ENCODE data around the gene TGM2.

The TGM2 gene

DNA sequence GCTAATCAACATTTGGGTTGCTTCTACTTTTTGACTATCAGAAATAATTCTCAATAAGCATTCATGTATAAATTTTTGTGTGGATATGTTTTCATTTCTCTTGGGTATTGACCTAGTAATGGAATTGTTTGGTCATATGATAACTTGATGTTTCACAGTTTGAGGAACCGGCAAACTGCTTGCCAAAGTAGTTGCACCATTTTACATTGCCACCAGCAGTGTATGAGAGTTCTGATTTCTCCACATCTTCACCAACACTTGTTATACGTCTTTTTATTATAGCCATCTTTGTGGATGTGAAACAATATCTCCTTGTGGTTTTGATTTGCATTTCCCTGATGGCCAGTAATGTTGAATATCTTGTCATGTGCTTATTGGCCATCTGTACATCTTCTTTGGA is 42.6 kb upstream of the TGM2 start:
- POLR2A ChIA-PET, result no interaction called here
- no peak overlapping the region for H3K27ac ChIP-seq (ENCODE audit: extremely low read depth, low read depth, low read length)
- CTCF ChIA-PET, result interaction anchor here (0.8 to 4.3 kb wide), 2 partner anchors 14 to 134 kb away, joined by 4 to 32 read pairs; no protein-coding TSS in a partner anchor
- no peak overlapping the region for H3K4me3 ChIP-seq (ENCODE audit: low read depth, low read length)
- no peaks in the 10 kb centered on the region for H3K36me3 ChIP-seq (ENCODE audit: control insufficient read depth in 2 of 2, insufficient read depth in 1 of 2, low read length in 2 of 2)
- TF ChIP-seq KLF16 (tag by site-specific recombination; IDR thresholded peaks at IDR 0.05), result no peak
- no peak for TF ChIP-seq ZNF426 (tag by site-specific recombination; IDR thresholded peaks at IDR 0.05)
- no peak for TF ChIP-seq ZNF501 (tag by site-specific recombination; IDR thresholded peaks at IDR 0.05)
- TF ChIP-seq BCL11B (tag by site-specific recombination; IDR thresholded peaks at IDR 0.05; ENCODE audit: low read depth), result no peak
- no peak for TF ChIP-seq ZNF561 (tag by site-specific recombination; IDR thresholded peaks at IDR 0.05; ENCODE audit: borderline replicate concordance)
- TF ChIP-seq, protein P1, sequence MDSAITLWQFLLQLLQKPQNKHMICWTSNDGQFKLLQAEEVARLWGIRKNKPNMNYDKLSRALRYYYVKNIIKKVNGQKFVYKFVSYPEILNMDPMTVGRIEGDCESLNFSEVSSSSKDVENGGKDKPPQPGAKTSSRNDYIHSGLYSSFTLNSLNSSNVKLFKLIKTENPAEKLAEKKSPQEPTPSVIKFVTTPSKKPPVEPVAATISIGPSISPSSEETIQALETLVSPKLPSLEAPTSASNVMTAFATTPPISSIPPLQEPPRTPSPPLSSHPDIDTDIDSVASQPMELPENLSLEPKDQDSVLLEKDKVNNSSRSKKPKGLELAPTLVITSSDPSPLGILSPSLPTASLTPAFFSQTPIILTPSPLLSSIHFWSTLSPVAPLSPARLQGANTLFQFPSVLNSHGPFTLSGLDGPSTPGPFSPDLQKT (IDR thresholded peaks at IDR 0.05; ENCODE audit: borderline replicate concordance, low read depth, low read length), result no peak
- TF ChIP-seq ZFP69B (tag by site-specific recombination; IDR thresholded peaks at IDR 0.05), result no peak
- TF ChIP-seq ZIC2 (tag by site-specific recombination; IDR thresholded peaks at IDR 0.05), result no peak
- TF ChIP-seq ZNF121 (tag by site-specific recombination; IDR thresholded peaks at IDR 0.05), result no peak
- TF ChIP-seq, protein P2, sequence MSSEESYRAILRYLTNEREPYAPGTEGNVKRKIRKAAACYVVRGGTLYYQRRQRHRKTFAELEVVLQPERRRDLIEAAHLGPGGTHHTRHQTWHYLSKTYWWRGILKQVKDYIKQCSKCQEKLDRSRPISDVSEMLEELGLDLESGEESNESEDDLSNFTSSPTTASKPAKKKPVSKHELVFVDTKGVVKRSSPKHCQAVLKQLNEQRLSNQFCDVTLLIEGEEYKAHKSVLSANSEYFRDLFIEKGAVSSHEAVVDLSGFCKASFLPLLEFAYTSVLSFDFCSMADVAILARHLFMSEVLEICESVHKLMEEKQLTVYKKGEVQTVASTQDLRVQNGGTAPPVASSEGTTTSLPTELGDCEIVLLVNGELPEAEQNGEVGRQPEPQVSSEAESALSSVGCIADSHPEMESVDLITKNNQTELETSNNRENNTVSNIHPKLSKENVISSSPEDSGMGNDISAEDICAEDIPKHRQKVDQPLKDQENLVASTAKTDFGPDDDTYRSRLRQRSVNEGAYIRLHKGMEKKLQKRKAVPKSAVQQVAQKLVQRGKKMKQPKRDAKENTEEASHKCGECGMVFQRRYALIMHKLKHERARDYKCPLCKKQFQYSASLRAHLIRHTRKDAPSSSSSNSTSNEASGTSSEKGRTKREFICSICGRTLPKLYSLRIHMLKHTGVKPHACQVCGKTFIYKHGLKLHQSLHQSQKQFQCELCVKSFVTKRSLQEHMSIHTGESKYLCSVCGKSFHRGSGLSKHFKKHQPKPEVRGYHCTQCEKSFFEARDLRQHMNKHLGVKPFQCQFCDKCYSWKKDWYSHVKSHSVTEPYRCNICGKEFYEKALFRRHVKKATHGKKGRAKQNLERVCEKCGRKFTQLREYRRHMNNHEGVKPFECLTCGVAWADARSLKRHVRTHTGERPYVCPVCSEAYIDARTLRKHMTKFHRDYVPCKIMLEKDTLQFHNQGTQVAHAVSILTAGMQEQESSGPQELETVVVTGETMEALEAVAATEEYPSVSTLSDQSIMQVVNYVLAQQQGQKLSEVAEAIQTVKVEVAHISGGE (tag by site-specific recombination; conservative IDR thresholded peaks at IDR 0.05; ENCODE audit: low read depth), result no peak
- TF ChIP-seq MZF1 (tag by site-specific recombination; IDR thresholded peaks at IDR 0.05; ENCODE audit: borderline replicate concordance), result no peak
- no peak for TF ChIP-seq ZNF76 (tag by site-specific recombination; IDR thresholded peaks at IDR 0.05; ENCODE audit: borderline replicate concordance, low read depth)
- TF ChIP-seq, protein P3, sequence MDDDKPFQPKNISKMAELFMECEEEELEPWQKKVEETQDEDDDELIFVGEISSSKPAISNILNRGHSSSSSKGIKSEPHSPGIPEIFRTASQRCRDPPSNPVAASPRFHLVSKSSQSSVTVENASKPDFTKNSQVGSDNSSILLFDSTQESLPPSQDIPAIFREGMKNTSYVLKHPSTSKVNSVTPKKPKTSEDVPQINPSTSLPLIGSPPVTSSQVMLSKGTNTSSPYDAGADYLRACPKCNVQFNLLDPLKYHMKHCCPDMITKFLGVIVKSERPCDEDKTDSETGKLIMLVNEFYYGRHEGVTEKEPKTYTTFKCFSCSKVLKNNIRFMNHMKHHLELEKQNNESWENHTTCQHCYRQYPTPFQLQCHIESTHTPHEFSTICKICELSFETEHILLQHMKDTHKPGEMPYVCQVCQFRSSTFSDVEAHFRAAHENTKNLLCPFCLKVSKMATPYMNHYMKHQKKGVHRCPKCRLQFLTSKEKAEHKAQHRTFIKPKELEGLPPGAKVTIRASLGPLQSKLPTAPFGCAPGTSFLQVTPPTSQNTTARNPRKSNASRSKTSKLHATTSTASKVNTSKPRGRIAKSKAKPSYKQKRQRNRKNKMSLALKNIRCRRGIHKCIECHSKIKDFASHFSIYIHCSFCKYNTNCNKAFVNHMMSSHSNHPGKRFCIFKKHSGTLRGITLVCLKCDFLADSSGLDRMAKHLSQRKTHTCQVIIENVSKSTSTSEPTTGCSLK (tag by site-specific recombination; IDR thresholded peaks at IDR 0.05), result no peak
- no peak for TF ChIP-seq ZNF530 (tag by site-specific recombination; IDR thresholded peaks at IDR 0.05; ENCODE audit: low read depth)
- TF ChIP-seq ZSCAN23 (tag by site-specific recombination; IDR thresholded peaks at IDR 0.05), result no peak
- no peak for TF ChIP-seq HOXA7 (CRISPR knock-in tag; IDR thresholded peaks at IDR 0.05; ENCODE audit: borderline replicate concordance)
- no peaks in the 10 kb centered on the region for H3K4me1 ChIP-seq (ENCODE audit: control insufficient read depth, insufficient read depth, low read length)
- H3K9me3 ChIP-seq (ENCODE audit: control insufficient read depth, insufficient read depth, low read depth, low read length), result no peaks in the 10 kb centered on the region

DNA sequence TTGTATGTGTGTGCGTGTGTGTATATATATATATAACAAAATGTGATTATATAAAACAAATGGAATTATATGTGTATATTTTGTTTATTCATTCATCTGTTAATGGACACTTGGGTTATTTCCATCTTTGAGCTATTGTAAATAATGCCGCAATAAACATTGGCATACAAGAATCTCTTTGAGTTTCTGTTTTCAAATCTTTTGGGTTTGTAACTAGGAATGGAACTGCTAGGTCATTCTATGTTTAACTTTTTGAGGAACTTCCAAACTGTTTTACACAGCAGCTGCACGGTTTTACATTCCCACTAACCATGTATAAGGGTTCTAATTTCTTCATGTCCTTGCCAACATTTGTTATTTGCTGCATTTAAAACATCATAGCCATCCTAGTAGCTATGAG is 39.9 kb upstream of the TGM2 start:
- Histone ChIP-seq H3K27ac (ENCODE audit: extremely low read depth, low read depth, low read length) (no peak overlapping the region), H3K4me3 (ENCODE audit: low read depth, low read length) (no peak overlapping the region), H3K36me3 (ENCODE audit: control insufficient read depth in 2 of 2, insufficient read depth in 1 of 2, low read length in 2 of 2) (no peaks in the 10 kb centered on the region), H3K9me3 (ENCODE audit: control insufficient read depth, insufficient read depth, low read depth, low read length) (no peaks in the 10 kb centered on the region), H3K4me1 (ENCODE audit: control insufficient read depth, insufficient read depth, low read length) (no peaks in the 10 kb centered on the region)
- POLR2A ChIA-PET, result no interaction called here
- CTCF ChIA-PET, result interaction anchor here (1.1 to 4.3 kb wide), 4 partner anchors 16 to 233 kb away, joined by 3 to 32 read pairs (median 4); no protein-coding TSS in a partner anchor
- TF ChIP-seq ZNF707 (tag by site-specific recombination; IDR thresholded peaks at IDR 0.05), result no peak
- no peak for TF ChIP-seq ZNF621 (tag by site-specific recombination; IDR thresholded peaks at IDR 0.05)
- TF ChIP-seq, protein P4, sequence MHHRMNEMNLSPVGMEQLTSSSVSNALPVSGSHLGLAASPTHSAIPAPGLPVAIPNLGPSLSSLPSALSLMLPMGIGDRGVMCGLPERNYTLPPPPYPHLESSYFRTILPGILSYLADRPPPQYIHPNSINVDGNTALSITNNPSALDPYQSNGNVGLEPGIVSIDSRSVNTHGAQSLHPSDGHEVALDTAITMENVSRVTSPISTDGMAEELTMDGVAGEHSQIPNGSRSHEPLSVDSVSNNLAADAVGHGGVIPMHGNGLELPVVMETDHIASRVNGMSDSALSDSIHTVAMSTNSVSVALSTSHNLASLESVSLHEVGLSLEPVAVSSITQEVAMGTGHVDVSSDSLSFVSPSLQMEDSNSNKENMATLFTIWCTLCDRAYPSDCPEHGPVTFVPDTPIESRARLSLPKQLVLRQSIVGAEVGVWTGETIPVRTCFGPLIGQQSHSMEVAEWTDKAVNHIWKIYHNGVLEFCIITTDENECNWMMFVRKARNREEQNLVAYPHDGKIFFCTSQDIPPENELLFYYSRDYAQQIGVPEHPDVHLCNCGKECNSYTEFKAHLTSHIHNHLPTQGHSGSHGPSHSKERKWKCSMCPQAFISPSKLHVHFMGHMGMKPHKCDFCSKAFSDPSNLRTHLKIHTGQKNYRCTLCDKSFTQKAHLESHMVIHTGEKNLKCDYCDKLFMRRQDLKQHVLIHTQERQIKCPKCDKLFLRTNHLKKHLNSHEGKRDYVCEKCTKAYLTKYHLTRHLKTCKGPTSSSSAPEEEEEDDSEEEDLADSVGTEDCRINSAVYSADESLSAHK (tag by site-specific recombination; IDR thresholded peaks at IDR 0.05), result no peak
- TF ChIP-seq, protein P5, sequence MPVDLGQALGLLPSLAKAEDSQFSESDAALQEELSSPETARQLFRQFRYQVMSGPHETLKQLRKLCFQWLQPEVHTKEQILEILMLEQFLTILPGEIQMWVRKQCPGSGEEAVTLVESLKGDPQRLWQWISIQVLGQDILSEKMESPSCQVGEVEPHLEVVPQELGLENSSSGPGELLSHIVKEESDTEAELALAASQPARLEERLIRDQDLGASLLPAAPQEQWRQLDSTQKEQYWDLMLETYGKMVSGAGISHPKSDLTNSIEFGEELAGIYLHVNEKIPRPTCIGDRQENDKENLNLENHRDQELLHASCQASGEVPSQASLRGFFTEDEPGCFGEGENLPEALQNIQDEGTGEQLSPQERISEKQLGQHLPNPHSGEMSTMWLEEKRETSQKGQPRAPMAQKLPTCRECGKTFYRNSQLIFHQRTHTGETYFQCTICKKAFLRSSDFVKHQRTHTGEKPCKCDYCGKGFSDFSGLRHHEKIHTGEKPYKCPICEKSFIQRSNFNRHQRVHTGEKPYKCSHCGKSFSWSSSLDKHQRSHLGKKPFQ (tag by site-specific recombination; IDR thresholded peaks at IDR 0.05), result no peak
- no peak for TF ChIP-seq ZBTB8A (tag by site-specific recombination; IDR thresholded peaks at IDR 0.05)
- TF ChIP-seq KLF7 (tag by site-specific recombination; IDR thresholded peaks at IDR 0.05; ENCODE audit: borderline replicate concordance), result no peak
- no peak for TF ChIP-seq ZNF311 (tag by site-specific recombination; IDR thresholded peaks at IDR 0.05; ENCODE audit: borderline replicate concordance)
- no peak for TF ChIP-seq WT1 (tag by site-specific recombination; IDR thresholded peaks at IDR 0.05)
- TF ChIP-seq ZNF768 (tag by site-specific recombination; IDR thresholded peaks at IDR 0.05), result no peak
- no peak for TF ChIP-seq ZNF433 (tag by site-specific recombination; IDR thresholded peaks at IDR 0.05; ENCODE audit: low read depth)
